BE2C (cell line): ENCODE data around the gene EHBP1.
A peak's percentile ranks its signal among the peaks of the same experiment; 100 is the strongest.

Experiments used
- DNase-seq: peaks from one replicate; pipeline ENCODE4 v3.0.0-alpha.2; 2020
- H3K27me3 ChIP-seq: fragments of 250-450 bp; sonication (Bioruptor Pico); 2 replicates; pipeline ENCODE4 v1.5.1; 2020; ENCODE audit warnings: mild to moderate bottlenecking
- H3K36me3 ChIP-seq: fragments of 250-450 bp; sonication (Bioruptor Pico); 2 replicates; pipeline ENCODE4 v1.5.1; 2020; ENCODE audit warnings: mild to moderate bottlenecking
- H3K4me1 ChIP-seq: fragments of 250-450 bp; sonication (Bioruptor Pico); 2 replicates; pipeline ENCODE4 v1.5.1; 2020
- H3K4me3 ChIP-seq: 2 replicates; pipeline ENCODE4 v1.5.1; 2011; ENCODE audit warnings: low read depth, low read length
- H3K9me3 ChIP-seq: fragments of 250-450 bp; sonication (Bioruptor Pico); 2 replicates; pipeline ENCODE4 v1.5.1; 2020
- CTCF ChIP-seq: IDR thresholded peaks from 2 replicates; pipeline ENCODE4 v1.5.1; 2012; ENCODE audit warnings: mild to moderate bottlenecking, low read depth, low read length

Gene EHBP1

GRCh38 chr2:62691186-62691585, 14.3 kb upstream of the EHBP1 start:
- H3K36me3 ChIP-seq: no peaks in the 10 kb centered on the region
- DNase-seq: no peak
- H3K27me3 ChIP-seq: no peaks in the 10 kb centered on the region
- no peak for TF ChIP-seq CTCF
- no peaks in the 10 kb centered on the region for H3K4me1 ChIP-seq
- H3K9me3 ChIP-seq: no peaks in the 10 kb centered on the region
- H3K4me3 ChIP-seq: no peak overlapping the region

DNA sequence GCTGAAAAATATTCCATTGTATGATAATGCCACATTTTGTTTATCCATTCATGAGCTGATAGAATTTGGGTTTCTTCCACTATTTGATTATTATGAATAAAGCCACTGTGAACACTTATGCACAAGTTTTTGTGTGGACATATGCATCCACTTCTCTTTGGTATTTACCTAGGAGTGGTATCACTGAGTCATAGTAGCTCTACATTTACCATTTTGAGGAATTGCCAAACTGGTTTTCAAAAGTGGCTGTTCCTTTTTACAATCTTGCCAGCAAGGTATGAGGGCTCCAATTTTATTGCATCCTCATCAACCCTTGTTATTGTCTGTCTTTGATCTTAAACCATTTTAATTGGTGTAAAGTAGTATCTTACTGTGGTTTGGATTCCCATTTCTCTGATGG, 13.3 kb upstream of the EHBP1 start:
- Histone ChIP-seq H3K4me3 (no peak overlapping the region), H3K9me3 (no peaks in the 10 kb centered on the region), H3K36me3 (no peaks in the 10 kb centered on the region), H3K27me3 (no peaks in the 10 kb centered on the region), H3K4me1 (no peaks in the 10 kb centered on the region)
- no peak for DNase-seq
- TF ChIP-seq CTCF: no peak

DNA sequence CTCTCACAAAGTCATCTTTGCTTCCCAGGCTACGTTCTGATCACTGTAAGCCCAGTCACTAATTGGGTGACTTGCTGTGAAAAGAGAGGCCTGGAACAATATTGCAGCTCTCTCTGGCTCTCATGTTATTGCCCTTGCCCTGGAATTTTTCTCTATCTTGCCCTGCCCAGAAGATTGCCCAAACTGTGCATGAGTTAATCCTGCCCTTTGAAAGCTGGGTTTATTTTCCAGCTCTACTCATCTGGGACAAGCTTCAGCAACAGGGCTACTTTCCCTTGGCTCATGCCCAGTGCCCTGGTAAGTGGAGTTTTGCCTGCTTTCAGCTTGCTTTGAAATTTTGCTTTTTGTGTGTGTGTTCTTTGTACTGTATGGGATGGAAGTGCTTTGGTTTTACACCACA, 6.9 kb upstream of the EHBP1 start:
- TF ChIP-seq CTCF: no peak
- no peaks in the 10 kb centered on the region for H3K4me1 ChIP-seq
- H3K36me3 ChIP-seq: no peaks in the 10 kb centered on the region
- DNase-seq: no peak
- H3K27me3 ChIP-seq: no peaks in the 10 kb centered on the region
- no peak overlapping the region for H3K4me3 ChIP-seq
- H3K9me3 ChIP-seq: no peaks in the 10 kb centered on the region

- Histone ChIP-seq H3K4me1 (no peaks in the 10 kb centered on the region), H3K27me3 (no peaks in the 10 kb centered on the region), H3K9me3 (no peaks in the 10 kb centered on the region), H3K36me3 (peaks cover 5% of the 10 kb centered on the region; the same call in 1 of the 2 replicates), H3K4me3 (peak overlapping the region; percentile 63)
- no peak for DNase-seq
- no peak for TF ChIP-seq CTCF
Measured at GRCh38 chr2:62704654-62705006, 883 bp upstream of the EHBP1 start.

DNA sequence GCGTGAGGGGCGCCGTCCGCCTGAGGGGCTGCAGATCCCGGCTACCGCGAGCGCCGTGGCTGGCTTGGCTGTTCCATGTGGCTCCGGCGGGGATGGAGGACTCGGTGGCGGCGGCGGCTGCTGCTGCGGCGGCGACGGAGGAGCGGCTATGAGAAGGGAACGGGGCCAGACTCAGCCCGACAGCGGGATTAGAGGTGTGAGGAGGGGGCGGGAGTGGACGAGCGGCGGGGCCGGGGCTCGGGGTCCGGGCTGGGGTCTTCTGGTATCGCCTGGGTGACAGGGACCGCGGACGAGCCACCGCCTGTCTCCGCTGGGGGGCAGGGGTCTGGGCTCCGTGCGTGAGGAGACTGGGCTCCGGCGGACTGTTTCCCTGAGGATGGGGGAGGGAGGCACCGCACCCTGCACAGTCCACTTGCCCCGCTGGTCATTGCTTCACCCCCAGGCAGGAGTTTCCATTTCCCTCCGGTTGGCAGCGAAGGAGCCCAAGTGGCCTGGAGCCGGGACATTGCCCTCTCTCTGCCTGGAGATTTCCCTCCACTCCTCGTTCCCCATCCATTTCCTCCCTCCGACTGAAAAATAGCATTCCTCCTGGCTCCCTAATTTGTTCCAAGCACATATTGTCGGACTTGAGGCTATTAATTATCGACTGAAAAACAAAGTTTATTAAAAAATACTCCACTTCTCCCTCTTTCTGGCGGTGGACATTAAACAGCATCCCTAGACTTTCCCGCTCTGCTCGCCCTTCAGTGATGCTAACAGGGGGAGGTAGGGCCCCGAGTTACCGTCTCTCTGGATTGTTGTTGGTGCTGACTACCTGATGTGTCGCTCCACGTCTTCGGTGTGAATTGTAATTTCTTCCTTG, 577 bp downstream of the EHBP1 start:
- Histone ChIP-seq H3K27me3 (no peaks in the 10 kb centered on the region), H3K4me1 (no peaks in the 10 kb centered on the region), H3K4me3 (peak overlapping the region; percentile 70), H3K9me3 (no peaks in the 10 kb centered on the region), H3K36me3 (peaks cover 5% of the 10 kb centered on the region)
- peak; percentile 65 for DNase-seq
- peak; percentile 21 for TF ChIP-seq CTCF

- Histone ChIP-seq H3K27me3 (no peaks in the 10 kb centered on the region), H3K36me3 (peaks cover 5% of the 10 kb centered on the region), H3K4me3 (peak overlapping the region; percentile 70), H3K4me1 (no peaks in the 10 kb centered on the region), H3K9me3 (no peaks in the 10 kb centered on the region)
- no peak for TF ChIP-seq CTCF
- DNase-seq: no peak
Measured at GRCh38 chr2:62706721-62707521, 1.4 kb downstream of the EHBP1 start.
